HG03520 (cell line): Measurements from ENCODE around the gene UBTF.
A peak's percentile ranks its signal among the peaks of the same experiment; 100 is the strongest.

Experiments
- ATAC-seq: cut with Tn5 transposase; IDR thresholded peaks from one replicate; pipeline ENCODE4 v1.9.1; 2021; ENCODE audit warnings: mild to moderate bottlenecking, moderate library complexity; ENCODE audit not compliant: unreplicated experiment

The UBTF gene

DNA sequence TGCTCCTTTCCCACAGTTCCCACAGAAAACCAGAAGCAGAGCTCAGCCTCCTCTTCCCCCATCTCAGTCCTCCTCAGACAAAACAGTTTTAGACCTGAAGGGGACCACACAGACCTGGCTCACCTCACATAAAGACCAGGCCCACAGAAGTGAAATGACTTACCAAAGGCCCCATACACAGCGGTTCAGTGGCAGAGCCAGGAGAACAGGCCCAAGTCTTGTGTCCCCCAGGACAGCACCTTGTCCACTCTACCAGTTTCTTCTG, 5.3 kb downstream of the UBTF start:
- ATAC-seq, result no peak

DNA sequence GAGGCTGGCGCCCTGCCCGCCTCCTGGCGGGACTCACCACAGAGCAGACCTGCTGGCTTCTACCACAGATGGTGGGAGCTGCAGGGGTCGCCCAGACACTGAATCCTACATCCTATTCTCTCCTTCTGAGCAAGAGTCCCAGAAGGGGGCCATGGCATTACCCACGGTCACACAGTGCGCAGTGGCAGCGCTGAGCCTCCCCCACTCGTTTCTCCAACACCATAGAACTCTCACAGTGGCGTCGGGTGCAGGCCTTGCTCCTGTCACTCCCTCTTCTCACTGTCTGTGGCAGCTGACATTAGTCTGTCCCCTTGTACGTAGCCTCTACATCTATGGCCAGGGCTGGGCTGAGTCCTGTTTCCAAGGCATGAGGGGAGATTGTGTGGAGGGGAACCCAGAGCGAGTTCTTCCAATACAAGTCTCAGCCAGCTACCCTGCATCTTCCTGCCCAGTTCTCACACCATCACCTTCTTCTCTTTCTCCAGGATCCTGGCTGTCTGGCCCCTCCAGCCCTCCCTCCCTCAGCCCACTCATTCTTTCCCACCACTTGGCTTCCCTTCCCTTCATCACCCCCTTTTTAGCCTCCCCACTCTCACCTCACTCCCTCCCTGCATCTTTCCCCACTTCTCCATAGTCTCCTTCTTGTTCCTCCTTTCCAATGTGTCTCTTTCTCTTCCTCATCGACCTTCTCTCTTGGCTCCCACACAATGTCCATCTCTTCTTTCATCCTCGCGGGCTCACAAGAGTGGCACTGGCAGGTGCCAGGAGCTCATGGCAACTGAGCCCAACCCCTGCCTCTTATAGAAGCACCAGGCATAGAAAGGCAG, 5.9 kb downstream of the UBTF start:
- no peak for ATAC-seq

DNA sequence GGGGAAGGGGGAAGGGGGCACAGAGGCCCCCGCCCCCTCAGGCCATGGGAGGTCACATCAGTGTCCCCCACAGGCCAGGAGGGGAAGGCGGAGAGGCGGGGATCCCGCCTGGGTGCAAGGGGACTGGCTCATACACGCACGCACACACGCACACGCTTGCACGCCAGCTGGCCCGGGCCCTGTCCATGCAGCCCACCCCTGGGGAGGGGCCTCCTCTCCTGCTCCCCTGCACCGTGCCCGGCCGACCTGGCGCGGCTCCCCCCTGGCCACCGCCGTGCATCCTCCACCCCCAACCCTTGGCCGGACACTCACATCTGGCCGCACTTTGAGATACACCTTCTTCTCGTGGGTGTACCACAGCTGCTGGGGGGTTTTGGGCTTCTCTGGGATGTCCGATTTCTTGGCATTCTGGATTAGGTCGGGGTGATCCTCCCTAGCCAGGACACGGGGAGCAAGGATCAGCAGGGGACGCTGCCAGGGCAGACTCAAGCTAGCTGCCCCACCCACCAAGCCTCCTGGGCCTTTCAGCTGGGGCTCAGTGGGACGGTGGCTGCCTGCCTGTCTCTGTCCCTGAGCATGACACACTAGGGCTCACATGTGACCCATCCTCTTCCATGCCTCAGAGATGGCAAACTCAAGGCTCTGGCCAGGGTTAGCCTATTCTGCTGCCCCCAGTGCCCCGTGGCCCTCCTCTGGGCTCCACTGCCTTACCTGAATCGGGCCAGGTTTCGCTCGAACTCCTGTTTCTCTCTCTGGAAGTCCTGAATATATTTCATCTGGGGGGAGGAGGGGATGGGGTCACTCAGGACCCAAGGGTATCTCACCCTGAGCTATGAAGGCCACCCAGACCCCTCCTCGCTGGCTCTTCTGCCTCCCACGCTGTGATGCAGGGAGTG, 6.7 kb downstream of the UBTF start:
- no peak for ATAC-seq

DNA sequence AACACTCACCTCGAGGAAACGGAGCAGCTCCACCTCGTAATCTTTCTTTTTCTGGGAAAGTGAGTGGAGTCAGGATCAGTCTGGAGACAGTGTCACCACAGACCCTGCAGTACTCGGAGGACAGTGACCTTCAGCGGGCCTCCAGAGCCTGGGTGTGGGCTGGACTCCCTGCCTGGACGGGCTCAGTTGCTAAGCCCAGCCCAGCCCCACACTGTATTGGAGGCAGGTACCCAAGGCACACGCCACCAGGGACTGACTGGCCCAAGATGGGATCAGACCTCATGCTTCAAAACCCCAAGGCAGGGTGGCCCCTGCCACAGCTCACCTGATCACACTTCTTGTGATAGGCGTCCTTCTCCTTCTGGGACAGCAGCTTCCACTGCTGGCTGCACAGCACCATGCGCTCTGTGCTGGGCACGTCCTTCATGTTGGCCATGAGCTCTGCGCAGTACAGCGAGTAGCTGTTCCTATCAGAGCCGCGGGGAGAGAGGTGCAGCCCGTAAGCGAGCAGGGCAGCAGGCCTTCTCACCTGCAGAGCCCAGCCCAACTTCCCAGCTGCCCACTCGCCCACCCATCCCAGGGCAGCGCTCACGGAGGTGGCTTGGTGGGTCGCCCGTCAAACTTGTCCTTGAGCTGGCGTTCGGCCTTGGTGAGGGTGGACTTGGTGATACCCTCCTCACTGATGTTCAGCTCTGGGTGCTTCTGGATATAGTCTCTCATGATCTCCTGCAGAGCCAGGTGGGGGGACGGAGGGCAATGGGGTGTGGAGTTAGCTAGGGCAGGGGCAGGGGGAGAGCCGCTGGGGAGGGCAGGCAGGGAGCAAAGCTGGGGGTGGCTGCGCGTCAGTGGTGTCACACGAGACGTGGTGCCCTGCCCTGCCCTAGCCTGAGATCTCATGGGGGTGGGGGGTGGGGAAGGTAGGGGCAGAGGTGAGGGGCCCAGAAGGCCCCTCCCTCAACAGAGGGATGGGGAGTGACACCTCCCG, 7.9 kb downstream of the UBTF start:
- no peak for ATAC-seq

DNA sequence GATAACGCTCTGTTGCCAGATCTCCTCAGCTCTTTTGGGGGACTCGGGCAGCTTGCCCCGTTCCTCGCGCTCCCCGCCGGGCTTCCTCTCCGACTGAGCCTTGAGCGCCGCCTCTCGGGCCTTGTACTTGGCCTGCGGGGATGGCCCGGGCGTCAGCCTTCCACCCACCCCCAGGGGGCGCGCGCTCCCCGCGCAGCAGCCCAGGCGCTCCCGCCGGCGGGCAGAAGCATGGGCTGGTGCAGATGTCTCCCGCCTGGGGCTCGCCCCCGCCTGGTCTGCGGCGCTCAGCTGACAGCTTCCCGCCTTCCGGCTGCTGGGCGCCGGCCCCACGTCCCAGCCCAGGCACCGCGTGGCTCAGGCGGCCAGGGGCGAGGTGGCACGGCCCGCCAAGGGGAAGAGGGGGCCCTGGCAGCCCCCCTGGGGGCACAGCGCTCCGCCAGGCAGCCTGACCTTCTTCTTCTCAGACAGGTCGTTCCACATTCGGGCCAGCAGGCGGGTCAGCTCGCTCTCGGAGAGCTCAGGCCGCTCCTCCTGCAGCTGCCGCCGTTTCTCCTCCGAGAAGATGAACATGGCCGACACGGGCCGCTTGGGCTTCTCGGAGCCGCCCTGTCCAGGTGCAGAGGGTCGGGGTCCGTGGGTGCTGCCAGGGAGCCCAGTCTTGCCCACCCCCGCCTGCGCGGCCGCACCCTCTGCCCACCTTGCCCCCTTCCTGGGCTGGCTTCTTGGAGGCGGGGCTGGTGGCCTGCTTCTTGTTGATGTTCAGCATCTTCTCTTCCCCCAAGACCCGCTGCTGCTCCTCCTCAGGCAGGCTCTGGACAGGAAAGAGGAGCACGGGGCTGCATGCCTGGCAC, 8.9 kb downstream of the UBTF start:
- ATAC-seq, result peak; percentile 73

DNA sequence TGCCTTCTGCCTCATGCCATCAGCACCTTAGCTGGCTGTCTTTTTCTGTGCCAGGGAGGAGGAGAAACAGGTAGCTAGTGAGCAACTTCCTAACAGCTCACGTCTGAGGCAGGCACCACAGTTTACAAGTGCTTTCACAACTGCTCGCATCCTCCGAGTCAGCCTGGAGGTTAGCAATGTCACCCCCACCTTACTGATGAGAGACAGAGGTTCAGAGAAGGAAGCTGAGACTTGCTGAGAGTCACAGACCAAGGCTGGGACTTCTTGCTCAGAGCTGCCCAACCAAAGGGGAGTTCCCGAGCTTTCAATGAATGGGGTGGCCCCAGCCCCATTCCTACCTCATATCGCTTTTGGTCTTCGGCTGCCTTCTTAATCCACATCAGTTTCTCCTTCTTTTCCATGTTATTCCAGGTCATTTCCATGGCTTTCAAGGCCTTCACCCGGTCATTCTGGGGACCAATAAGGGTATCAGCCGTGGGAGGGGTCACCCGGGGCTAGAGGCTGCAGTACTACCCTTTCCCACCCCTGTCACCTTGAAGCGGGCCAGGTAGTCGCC, 9.6 kb downstream of the UBTF start:
- ATAC-seq, result no peak

DNA sequence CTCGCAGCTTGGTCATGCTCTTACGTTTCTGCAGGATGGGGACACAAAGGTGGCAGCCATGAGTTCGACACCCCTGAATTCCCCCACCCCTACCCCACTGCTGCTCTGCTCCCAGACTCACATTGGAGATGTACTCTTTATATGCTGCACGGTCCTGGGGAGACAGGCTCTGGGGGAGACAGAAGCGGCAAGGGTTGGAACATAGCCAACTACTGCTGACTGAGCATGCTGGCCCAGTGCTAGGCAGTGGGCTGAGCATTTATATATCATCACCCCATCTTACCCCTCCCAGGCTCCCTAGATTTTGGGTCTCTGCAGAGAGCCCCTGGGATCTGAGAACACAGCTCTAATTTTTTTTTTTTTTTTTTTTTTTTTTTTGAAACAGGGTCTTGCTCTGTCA, 11.7 kb downstream of the UBTF start:
- no peak for ATAC-seq

DNA sequence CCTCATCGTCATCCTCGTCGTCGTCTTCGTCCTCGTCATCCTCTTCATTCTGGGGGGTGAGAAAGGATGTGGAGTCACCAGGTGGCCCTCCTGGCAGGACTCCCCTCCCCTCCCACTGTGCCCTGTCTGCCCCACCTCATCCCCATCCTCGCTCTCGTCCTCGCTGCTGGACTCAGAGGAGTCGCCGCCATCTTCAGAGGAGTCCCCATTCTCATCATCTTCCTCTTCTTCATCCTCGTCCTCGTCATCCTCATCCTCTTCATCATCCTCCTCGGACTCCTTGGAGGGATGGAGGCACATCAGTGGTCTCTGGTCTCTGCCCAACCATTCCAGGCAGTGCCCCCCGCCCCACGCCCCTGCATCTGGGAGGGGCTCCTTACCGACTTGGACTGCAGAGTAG, 12.2 kb downstream of the UBTF start:
- ATAC-seq, result no peak

DNA sequence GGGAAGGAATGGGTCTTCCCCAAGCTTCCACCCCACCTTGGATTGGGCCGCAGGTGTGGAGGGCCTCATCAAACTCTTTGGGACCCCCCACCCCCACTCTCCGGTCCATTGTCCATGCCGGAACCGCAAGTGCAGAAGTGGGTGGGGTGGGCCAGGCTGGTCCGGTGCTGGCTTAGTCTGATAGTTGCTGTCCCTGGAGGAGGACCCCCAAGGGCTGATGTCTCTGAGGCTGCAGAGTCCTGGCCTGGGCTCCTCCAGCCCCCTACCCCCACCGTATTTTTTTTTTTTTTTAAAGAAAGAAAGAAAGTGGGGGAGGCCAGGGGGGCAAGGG, 12.7 kb downstream of the UBTF start:
- no peak for ATAC-seq

DNA sequence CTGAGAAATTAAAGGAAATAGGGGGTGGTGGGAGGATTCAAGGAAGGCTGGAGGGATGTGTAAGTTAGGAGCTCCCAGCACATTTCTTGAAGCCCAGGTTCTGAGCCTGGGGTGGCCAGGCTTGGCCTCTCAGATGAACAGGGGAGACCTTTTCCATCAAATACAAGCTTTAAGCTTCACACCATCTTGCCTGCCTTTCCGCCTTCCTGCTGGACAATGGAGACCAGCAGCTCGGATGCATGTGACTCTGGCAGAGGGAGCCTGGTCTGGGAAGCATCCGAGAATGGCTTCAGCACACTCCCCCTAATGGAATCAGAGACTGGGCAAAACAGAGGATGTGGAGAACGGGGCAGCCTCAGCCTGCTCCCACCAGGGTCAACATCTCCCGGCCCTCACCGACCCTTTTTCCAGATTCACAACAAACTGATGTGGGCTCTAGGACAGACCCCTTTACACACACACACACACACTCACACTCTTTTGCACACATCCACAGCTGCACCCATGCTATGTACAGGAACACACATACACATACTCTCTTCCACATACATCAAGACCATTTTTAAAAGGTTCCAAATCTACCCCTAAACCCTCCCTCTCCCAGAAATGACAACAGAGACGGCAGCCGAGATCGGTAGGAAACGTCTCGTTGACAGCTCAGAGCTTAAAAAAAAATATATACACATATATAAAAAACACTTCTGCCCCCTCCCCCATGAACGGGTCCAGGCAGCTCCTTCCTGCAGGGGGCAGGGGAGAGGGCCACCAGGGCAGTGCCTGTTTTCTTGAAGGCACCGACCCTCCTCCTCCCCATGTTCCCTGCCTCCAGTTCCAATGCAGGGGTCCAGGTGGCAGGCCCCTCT, 13.3 kb downstream of the UBTF start:
- ATAC-seq, result no peak

DNA sequence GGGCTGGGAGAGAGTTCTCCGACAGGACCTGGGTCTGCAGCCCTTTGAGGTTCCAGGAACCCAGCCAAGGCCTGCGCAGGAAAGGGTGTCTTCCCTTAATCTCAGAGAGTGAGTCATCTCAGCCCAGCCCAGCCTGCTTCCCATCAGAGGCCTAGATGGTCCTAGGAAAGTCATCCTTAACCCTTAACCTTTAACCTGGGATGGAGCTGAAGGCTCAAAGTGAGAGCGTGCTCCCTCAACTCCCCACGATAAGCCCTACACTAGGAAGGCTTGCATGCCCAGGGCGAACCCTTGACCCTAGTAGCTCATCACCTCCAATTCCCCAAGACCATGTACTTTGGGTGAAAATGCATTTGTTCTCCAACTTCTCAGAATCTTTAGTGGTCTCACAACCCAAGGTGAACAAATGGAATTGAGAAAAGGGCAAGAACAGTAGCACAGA, 15.0 kb downstream of the UBTF start:
- ATAC-seq, result no peak

DNA sequence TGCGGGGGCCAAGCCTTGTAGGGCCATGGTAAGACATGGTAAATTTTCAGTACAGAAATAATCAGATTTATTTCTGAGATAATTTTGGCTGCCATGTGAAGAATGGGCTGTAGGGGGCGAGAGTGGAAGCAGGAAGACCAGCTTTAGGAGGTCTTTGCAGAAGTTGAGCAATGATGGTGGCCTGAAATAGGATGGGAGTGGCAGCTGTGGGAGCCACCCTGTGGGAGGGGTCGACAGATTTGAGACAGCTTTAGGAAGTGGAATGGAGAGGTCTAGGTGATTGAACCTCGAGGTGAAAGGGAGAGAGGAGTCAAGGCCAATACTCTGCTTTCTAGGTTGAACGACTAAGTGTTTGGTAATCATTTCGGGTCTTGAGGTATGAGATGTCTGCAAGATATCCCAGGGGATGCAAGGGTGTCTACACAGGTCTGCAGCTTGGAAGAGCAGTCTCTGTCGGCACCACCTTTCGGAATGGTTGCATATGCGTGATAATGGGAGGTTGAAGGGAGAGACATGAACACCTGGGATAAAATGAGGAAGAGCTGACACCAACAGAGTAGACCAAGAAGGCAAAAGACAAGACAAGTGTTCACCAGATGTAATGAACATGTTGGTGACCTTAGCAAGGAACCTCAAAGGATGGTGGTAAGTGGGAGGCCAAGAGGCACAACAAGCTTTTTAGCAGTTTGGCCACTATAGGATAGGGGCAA, 15.6 kb downstream of the UBTF start:
- no peak for ATAC-seq

DNA sequence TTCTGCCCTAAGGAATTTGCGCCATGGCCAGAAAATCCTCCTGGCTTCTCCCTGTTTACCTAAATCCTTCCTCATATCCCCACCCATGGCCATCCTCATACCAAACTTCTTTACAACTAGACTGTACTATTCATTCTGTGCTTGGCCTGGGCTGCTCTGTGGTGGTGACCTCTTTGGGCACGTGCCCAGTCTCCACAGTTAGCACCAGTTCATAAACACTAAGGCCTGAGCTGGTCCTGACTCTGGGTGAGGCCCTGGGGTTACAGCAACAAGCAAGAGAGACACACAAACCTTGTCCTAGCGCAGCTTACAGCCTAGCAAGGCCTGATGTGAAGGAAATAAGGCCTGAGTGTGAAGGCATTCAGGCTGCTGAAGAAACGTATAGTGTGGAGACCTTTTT, 16.7 kb downstream of the UBTF start:
- no peak for ATAC-seq

DNA sequence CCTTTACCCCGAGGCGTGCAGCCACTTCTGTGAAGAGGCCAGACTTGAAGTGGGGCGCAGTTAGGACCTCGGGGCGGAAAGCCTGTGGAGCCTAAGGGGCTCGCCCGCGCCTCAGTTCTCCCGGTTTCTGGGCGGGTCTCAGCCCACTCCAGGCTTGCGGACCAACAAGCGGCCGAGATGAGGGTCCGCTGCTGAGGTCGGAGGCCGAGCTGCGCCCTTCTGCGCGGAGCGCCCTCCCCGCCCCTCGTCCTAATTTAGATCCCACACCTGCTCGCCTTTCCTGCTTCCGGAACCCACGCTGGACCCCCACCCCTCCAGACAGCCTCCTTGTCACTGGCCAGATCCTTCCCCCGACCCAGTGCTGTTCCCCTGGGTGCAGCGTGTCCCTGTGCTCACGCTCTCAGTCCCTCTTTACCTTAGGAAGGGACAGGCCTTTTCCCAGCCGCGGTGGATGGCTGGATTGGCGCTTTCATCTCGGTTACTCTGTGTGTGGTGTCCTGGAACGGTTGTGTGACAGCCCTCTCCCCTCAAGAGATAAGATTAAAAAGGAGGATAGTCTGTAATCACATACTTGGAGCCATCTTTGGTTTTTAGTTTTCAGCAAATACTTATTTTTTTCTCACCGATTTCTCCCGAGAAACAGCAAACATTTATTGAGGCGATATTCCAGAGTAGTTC, 18.9 kb downstream of the UBTF start:
- ATAC-seq, result peak; percentile 3

DNA sequence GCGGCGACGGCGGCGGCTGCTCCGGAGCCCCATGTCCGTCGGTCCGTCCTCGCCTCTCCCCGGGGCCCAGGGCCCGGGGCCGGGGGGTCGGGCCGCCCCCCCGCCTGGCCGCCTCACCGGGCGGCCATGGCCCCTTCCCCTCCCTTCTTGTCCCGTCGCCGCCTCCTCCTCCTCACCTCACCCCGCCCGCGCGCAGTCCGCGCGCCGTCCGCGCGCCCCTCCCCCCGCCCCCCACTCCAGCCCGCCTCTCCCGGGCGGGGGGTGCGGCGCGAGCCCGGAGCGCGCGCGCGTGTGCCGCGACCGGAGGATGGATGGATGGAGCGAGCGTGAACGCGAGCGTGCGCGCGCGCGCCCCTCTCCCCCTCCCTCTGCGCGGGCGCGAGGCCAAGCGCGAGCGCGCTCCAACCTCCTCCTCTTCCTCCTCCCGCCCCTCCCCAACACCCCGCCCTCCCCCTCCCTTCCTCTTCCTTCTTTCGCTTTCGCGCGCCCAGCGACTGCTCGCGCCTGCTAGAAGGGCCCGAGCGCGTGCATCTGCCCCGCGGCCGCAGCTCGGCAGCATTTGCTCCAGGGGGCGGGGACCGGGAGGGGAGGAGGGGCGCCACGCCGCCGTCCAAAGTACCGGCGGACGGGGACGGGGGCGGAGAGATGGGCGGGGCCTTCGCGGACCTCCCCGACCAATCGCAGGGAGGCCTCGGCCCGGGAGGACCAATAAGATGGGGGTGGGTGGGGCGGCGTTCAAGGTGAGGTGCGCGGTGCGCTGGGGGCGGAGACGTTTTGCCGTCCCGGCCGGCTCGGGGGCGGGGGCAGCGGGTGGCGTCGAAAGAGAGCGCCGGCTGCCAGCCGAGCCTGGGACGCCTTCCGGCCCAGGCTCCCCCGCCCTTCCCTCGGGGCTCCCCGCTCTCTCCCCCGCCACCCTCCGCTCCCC, 19.7 kb downstream of the UBTF start, which contains the start of gene ATXN7L3:
Gene ATXN7L3 (minus strand): TSS at position 332 of the 925 bp plus-strand sequence. CDS start 1,814 bp downstream, outside the sequence.
- ATAC-seq, result peak; percentile 48

DNA sequence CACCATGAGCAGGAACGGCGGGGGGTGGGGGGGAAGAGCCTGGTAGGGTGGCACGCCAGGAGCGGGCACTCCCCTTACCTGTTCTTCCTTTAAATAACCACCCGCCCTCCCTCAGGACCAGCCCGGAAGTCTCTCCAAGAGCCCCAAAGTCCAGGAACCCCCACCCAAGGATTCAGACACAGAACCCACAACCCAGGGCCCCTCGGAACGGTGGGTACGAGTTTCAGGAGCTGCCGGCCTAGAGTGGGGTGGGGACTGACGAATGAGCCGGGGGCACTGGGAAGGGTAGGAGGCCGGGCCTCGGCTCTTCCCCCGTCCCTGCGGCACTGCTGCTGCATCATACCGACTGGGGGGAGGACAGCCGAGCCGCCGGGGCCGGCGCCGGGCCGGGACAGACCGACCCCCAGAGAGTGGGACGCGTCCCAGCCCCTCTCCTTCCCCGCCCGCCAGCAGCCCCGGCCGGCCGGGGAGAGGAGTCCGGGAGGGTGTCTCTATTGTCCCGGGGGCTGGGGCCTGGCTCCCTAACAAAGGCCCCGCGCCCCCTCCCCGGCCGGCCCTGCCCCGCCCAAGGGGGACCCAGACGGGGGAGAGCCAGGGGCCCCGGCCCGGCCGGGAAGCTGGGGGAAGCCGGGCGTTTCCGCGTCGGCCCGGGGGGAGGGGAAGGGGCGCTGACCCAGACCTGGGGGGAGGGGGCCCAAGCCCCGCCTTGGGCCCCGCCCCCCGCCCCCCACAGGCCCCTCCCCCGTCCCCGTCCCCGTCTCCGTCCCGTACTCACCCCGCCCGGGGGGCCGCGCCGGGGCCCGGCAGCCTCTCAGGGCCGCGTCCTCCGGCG, 20.5 kb downstream of the UBTF start:
- peak; percentile 24 for ATAC-seq
